Transverse colon (tissue), 3 donors: ENCODE results near the gene KIFAP3.

Experiments used
- CTCF ChIP-seq, 5 experiments: fragments of 200-600 bp in 3 of 5; fragments of 450-650 bp in 2 of 5; sonication (generic) in 3 of 5; IDR thresholded peaks; 1 replicate in 2 of 5; 2 replicates in 3 of 5; pipeline ENCODE4 v1.5.1; 2016 to 2017; ENCODE audit warnings: antibody characterized with exemption in 5 of 5, inconsistent platforms in 3 of 5, mild to moderate bottlenecking in 2 of 5, moderate library complexity in 1 of 5
- EP300 ChIP-seq: sonication (generic); formaldehyde crosslinking; IDR thresholded peaks from one replicate; pipeline ENCODE4 v1.6.1; 2017; ENCODE audit warnings: antibody characterized with exemption, low read depth
- POLR2A ChIP-seq: fragments of 450-650 bp; IDR thresholded peaks from one replicate; pipeline ENCODE4 v1.6.1; 2016; ENCODE audit warnings: antibody characterized with exemption, mild to moderate bottlenecking, moderate library complexity

- TF ChIP-seq CTCF (IDR thresholded peaks at IDR 0.05): no peak
- TF ChIP-seq POLR2A: no peak
- no peak for TF ChIP-seq EP300
Observed at GRCh38 chr1:169899519-169900217, 174.8 kb downstream of the KIFAP3 start.
